ENCODE data around the gene MED12L.

Gene MED12L

GRCh38 chr3:151283387-151283786 lies 197.9 kb downstream of the MED12L start:
- no peak for DNase-seq (ENCODE audit: low read depth in 1 of 2, low spot score in 1 of 2)
- TF ChIP-seq POLR2AphosphoS5 (IDR thresholded peaks at IDR 0.05; ENCODE audit: low read depth), result no peak
- no peak for TF ChIP-seq SPI1 (IDR thresholded peaks at IDR 0.05; ENCODE audit: borderline replicate concordance, low read depth)
- TF ChIP-seq CTCF (IDR thresholded peaks at IDR 0.05; ENCODE audit: insufficient read depth, low read length), result no peak
- TF ChIP-seq GABPA (IDR thresholded peaks at IDR 0.05; ENCODE audit: low read depth), result no peak
- no peak for TF ChIP-seq REST (IDR thresholded peaks at IDR 0.05; ENCODE audit: insufficient replicate concordance, low read depth)
- H3K27me3 ChIP-seq (ENCODE audit: insufficient read depth, poor library complexity, severe bottlenecking), result no peaks in the 10 kb centered on the region
- H3K4me3 ChIP-seq (replicated peaks; ENCODE audit: insufficient read depth, low read length), result no peak overlapping the region
- H3K27ac ChIP-seq (replicated peaks), result no peak overlapping the region

- H3K27me3 ChIP-seq (ENCODE audit: insufficient read depth, poor library complexity, severe bottlenecking), result no peaks in the 10 kb centered on the region
- H3K27ac ChIP-seq (replicated peaks), result no peak overlapping the region
- DNase-seq (ENCODE audit: low read depth in 1 of 2, low spot score in 1 of 2), result no peak
- no peak for TF ChIP-seq CTCF (IDR thresholded peaks at IDR 0.05; ENCODE audit: insufficient read depth, low read length)
- no peak for TF ChIP-seq SPI1 (IDR thresholded peaks at IDR 0.05; ENCODE audit: borderline replicate concordance, low read depth)
- no peak for TF ChIP-seq POLR2AphosphoS5 (IDR thresholded peaks at IDR 0.05; ENCODE audit: low read depth)
- no peak for TF ChIP-seq GABPA (IDR thresholded peaks at IDR 0.05; ENCODE audit: low read depth)
- TF ChIP-seq REST (IDR thresholded peaks at IDR 0.05; ENCODE audit: insufficient replicate concordance, low read depth), result no peak
- no peak overlapping the region for H3K4me3 ChIP-seq (replicated peaks; ENCODE audit: insufficient read depth, low read length)
Measured at GRCh38 chr3:151283907-151284461, 198.5 kb downstream of the MED12L start.

- DNase-seq (ENCODE audit: low read depth in 1 of 2, low spot score in 1 of 2), result no peak
- H3K4me3 ChIP-seq (replicated peaks; ENCODE audit: insufficient read depth, low read length), result no peak overlapping the region
- H3K27ac ChIP-seq (replicated peaks), result no peak overlapping the region
- TF ChIP-seq GABPA (IDR thresholded peaks at IDR 0.05; ENCODE audit: low read depth) (no peak), SPI1 (IDR thresholded peaks at IDR 0.05; ENCODE audit: borderline replicate concordance, low read depth) (no peak), REST (IDR thresholded peaks at IDR 0.05; ENCODE audit: insufficient replicate concordance, low read depth) (no peak), CTCF (IDR thresholded peaks at IDR 0.05; ENCODE audit: insufficient read depth, low read length) (no peak), POLR2AphosphoS5 (IDR thresholded peaks at IDR 0.05; ENCODE audit: low read depth) (no peak)
- no peaks in the 10 kb centered on the region for H3K27me3 ChIP-seq (ENCODE audit: insufficient read depth, poor library complexity, severe bottlenecking)
Measured at GRCh38 chr3:151285940-151286339, 200.5 kb downstream of the MED12L start.
